ENCODE results near the gene ZBTB16. TPM values are rescaled to one million over a fixed set of nuclear protein-coding genes. Genes with fewer than 3 reads are reported as not detected.

ZBTB16 gene
- total RNA-seq, 5 donors from 2014 or later (not counting 1 experiment from before 2014, with no cell fraction given) = 8.3 to 20.5 (median 12.4) TPM

GRCh38 chr11:114172055-114172861 lies 112.7 kb downstream of the ZBTB16 start:
- H3K9me3 ChIP-seq = no peaks in the 10 kb centered on the region
- peaks cover 55 to 79% of the 10 kb centered on the region in 2 experiments for H3K4me1 ChIP-seq (ENCODE audit: control insufficient read depth in 1 of 2, extremely low read depth in 1 of 2, insufficient read depth in 2 of 2, low read length in 2 of 2)
- ChIA-PET POLR2A (interaction anchor here in 1 of 2 donors (1.2 kb wide), 1 partner anchor 66 kb away, joined by 6 read pairs; no protein-coding TSS in a partner anchor), CTCF (interaction anchor here in 1 of 2 donors (0.7 kb wide), 1 partner anchor 13 kb away, joined by 3 read pairs; no protein-coding TSS in a partner anchor)
- peaks cover 83 to 92% (median 86%) of the 10 kb centered on the region in 3 donors for H3K4me1 Mint-ChIP-seq
- H3K4me3 ChIP-seq (ENCODE audit: control insufficient read depth in 1 of 2, extremely low read depth in 1 of 2, low read length in 1 of 2) = peak overlapping the region in 1 of 2 donors; percentile 12
- whole genome bisulfite sequencing (ENCODE audit: insufficient coverage) = 46% methylated on average over 12 of the region's 14 CpGs
- ATAC-seq (replicated peaks in 1 of 4) (peak; percentile 53 to 70 (median 60)), DNase-seq (peak in 1 of 35 experiments; percentile 40)
- H3K4me3 Mint-ChIP-seq = peak overlapping the region in 1 of 3 donors; percentile 63
- no peaks in the 10 kb centered on the region for H3K9me3 Mint-ChIP-seq
- no peaks in the 10 kb centered on the region for H3K27me3 ChIP-seq (replicated peaks in 1 of 2; ENCODE audit: control insufficient read depth in 2 of 2, extremely low read depth in 1 of 2, insufficient read depth in 2 of 2, low read length in 1 of 2)
- H3K36me3 ChIP-seq (ENCODE audit: control insufficient read depth in 2 of 2, extremely low read depth in 1 of 2, insufficient read depth in 1 of 2, low read length in 1 of 2) = no peaks in the 10 kb centered on the region
- H3K27ac Mint-ChIP-seq = peak overlapping the region; percentile 88 to 95
- no peaks in the 10 kb centered on the region for H3K27me3 Mint-ChIP-seq
- no peaks in the 10 kb centered on the region for H3K36me3 Mint-ChIP-seq
- H3K27ac ChIP-seq (ENCODE audit: low read length) = peak overlapping the region; percentile 69

- ATAC-seq (replicated peaks in 1 of 4) = peak; percentile 72 to 90 (median 75)
- 4% methylated on average over 4 of the region's 8 CpGs for WGBS (ENCODE audit: insufficient coverage)
- Mint-ChIP-seq H3K27ac (peak overlapping the region; percentile 88 to 95), H3K27me3 (no peaks in the 10 kb centered on the region), H3K36me3 (no peaks in the 10 kb centered on the region), H3K4me1 (peaks cover 81 to 90% (median 84%) of the 10 kb centered on the region in 3 donors), H3K4me3 (peak overlapping the region in 1 of 3 donors; percentile 63), H3K9me3 (no peaks in the 10 kb centered on the region)
- Histone ChIP-seq H3K4me1 (ENCODE audit: control insufficient read depth in 1 of 2, extremely low read depth in 1 of 2, insufficient read depth in 2 of 2, low read length in 2 of 2) (peaks cover 48 to 73% of the 10 kb centered on the region in 2 experiments), H3K27ac (ENCODE audit: low read length) (peak overlapping the region; percentile 69), H3K36me3 (ENCODE audit: control insufficient read depth in 2 of 2, extremely low read depth in 1 of 2, insufficient read depth in 1 of 2, low read length in 1 of 2) (no peaks in the 10 kb centered on the region), H3K4me3 (ENCODE audit: control insufficient read depth in 1 of 2, extremely low read depth in 1 of 2, low read length in 1 of 2) (no peak overlapping the region), H3K27me3 (replicated peaks in 1 of 2; ENCODE audit: control insufficient read depth in 2 of 2, extremely low read depth in 1 of 2, insufficient read depth in 2 of 2, low read length in 1 of 2) (no peaks in the 10 kb centered on the region), H3K9me3 (no peaks in the 10 kb centered on the region)
- ChIA-PET POLR2A (interaction anchor here in 1 of 2 donors (0.6 to 1.2 kb wide), 2 partner anchors 67 to 229 kb away, joined by 3 to 6 read pairs; no protein-coding TSS in a partner anchor), CTCF (interaction anchor here in 1 of 2 donors (0.7 kb wide), 1 partner anchor 13 kb away, joined by 3 read pairs; no protein-coding TSS in a partner anchor)
- DNase-seq = peak in 13 of 35 experiments; percentile 6 to 72 (median 30)
Measured at GRCh38 chr11:114172871-114173444, 113.4 kb downstream of the ZBTB16 start.

GRCh38 chr11:114173843-114174242 lies 114.3 kb downstream of the ZBTB16 start:
- no peak for ATAC-seq (replicated peaks in 1 of 4)
- H3K36me3 ChIP-seq (ENCODE audit: control insufficient read depth in 2 of 2, extremely low read depth in 1 of 2, insufficient read depth in 1 of 2, low read length in 1 of 2) = no peaks in the 10 kb centered on the region
- Mint-ChIP-seq H3K9me3 (no peaks in the 10 kb centered on the region), H3K27ac (peak overlapping the region; percentile 88 to 95), H3K36me3 (no peaks in the 10 kb centered on the region), H3K27me3 (no peaks in the 10 kb centered on the region), H3K4me1 (peaks cover 81 to 89% (median 83%) of the 10 kb centered on the region in 3 donors), H3K4me3 (peak overlapping the region in 1 of 3 donors; percentile 63)
- H3K4me1 ChIP-seq (ENCODE audit: control insufficient read depth in 1 of 2, extremely low read depth in 1 of 2, insufficient read depth in 2 of 2, low read length in 2 of 2) = peaks cover 43 to 70% of the 10 kb centered on the region in 2 experiments
- CTCF ChIA-PET = interaction anchor here in 1 of 2 donors (1.3 kb wide), 1 partner anchor 87 kb away, joined by 5 read pairs; no protein-coding TSS in a partner anchor
- H3K27me3 ChIP-seq (replicated peaks in 1 of 2; ENCODE audit: control insufficient read depth in 2 of 2, extremely low read depth in 1 of 2, insufficient read depth in 2 of 2, low read length in 1 of 2) = no peaks in the 10 kb centered on the region
- peak overlapping the region; percentile 69 for H3K27ac ChIP-seq (ENCODE audit: low read length)
- WGBS (ENCODE audit: insufficient coverage) = 100% methylated on average over 3 of the region's 5 CpGs
- DNase-seq = no peak
- no peak overlapping the region for H3K4me3 ChIP-seq (ENCODE audit: control insufficient read depth in 1 of 2, extremely low read depth in 1 of 2, low read length in 1 of 2)
- no peaks in the 10 kb centered on the region for H3K9me3 ChIP-seq
- POLR2A ChIA-PET = no interaction called here

DNA sequence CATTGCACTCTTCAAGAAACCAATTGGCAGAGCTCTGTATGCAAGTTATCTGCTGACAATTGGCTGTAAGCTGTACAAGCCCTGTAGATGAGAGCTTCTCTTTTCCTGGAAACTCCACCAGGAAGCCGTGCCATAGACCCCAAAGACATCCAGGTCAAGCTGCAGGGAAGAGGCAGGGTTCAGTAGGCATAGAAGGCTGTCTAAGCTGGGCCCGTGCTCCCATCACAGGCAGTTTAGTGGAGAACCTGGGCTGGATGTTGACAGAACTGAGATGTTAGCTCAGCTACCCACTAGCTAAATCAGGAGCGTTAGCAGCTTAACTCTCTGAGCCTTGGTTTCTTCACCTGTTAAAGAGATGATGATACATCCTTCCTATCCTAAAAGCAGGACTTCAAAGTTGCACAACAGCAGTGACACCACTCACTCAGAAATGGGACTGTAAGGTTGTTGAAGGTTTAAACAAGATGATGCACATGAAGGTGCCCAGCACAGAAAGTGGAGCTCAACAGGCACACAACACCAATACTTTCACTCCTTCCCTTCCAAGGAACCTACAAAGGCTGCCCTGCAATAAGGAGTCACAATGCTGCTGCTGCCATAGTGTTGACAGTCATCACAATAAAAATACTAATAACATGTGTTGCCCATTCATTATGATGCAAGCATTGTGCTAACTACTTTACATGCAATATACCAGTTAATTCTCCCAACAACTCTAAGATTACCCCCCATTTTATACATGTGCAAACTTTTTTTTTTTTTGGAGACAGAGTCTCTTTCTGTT lies 115.4 kb downstream of the ZBTB16 start:
- Mint-ChIP-seq H3K27ac (peak overlapping the region in 1 of 2 donors; percentile 88), H3K27me3 (no peaks in the 10 kb centered on the region), H3K36me3 (no peaks in the 10 kb centered on the region), H3K9me3 (no peaks in the 10 kb centered on the region), H3K4me1 (peaks cover 81 to 89% (median 83%) of the 10 kb centered on the region in 3 donors), H3K4me3 (no peak overlapping the region)
- ChIA-PET CTCF (interaction anchor here (0.6 to 1.3 kb wide), 4 partner anchors 73 to 134 kb away, joined by 3 to 5 read pairs (median 5); no protein-coding TSS in a partner anchor), POLR2A (interaction anchor here (0.6 to 0.9 kb wide), 2 partner anchors 15 to 140 kb away, joined by 3 read pairs; no protein-coding TSS in a partner anchor)
- WGBS (ENCODE audit: insufficient coverage) = no CpG with 5 or more reads among the region's 3 CpGs
- ATAC-seq (replicated peaks in 1 of 4) (no peak), DNase-seq (no peak)
- no peaks in the 10 kb centered on the region for H3K9me3 ChIP-seq
- no peak overlapping the region for H3K27ac ChIP-seq (ENCODE audit: low read length)
- no peak overlapping the region for H3K4me3 ChIP-seq (ENCODE audit: control insufficient read depth in 1 of 2, extremely low read depth in 1 of 2, low read length in 1 of 2)
- H3K36me3 ChIP-seq (ENCODE audit: control insufficient read depth in 2 of 2, extremely low read depth in 1 of 2, insufficient read depth in 1 of 2, low read length in 1 of 2) = no peaks in the 10 kb centered on the region
- peaks cover 34 to 69% of the 10 kb centered on the region in 2 experiments for H3K4me1 ChIP-seq (ENCODE audit: control insufficient read depth in 1 of 2, extremely low read depth in 1 of 2, insufficient read depth in 2 of 2, low read length in 2 of 2)
- no peaks in the 10 kb centered on the region for H3K27me3 ChIP-seq (replicated peaks in 1 of 2; ENCODE audit: control insufficient read depth in 2 of 2, extremely low read depth in 1 of 2, insufficient read depth in 2 of 2, low read length in 1 of 2)

DNA sequence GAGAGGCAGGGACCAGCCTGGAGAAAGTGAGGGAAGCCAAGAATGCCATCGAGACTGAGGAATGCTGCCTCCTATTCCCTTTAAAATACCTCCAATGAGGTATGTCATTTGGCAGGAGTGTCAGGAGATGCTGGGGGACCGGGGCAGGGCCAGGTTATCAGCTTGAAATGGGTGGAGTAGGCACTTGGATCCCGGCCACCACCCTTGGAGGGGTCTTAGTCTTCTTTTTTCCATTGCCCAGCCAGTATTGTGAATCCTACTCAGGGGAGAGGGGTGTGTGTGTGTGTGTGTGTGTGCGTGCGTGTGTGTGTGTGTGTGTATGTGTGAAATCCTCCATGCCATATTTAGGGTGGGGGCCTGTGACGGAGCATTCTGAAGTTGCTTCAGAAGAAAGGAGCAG lies 116.2 kb downstream of the ZBTB16 start:
- Histone ChIP-seq H3K36me3 (ENCODE audit: control insufficient read depth in 2 of 2, extremely low read depth in 1 of 2, insufficient read depth in 1 of 2, low read length in 1 of 2) (no peaks in the 10 kb centered on the region), H3K27me3 (replicated peaks in 1 of 2; ENCODE audit: control insufficient read depth in 2 of 2, extremely low read depth in 1 of 2, insufficient read depth in 2 of 2, low read length in 1 of 2) (no peaks in the 10 kb centered on the region), H3K9me3 (no peaks in the 10 kb centered on the region), H3K27ac (ENCODE audit: low read length) (no peak overlapping the region), H3K4me3 (ENCODE audit: control insufficient read depth in 1 of 2, extremely low read depth in 1 of 2, low read length in 1 of 2) (no peak overlapping the region), H3K4me1 (ENCODE audit: control insufficient read depth in 1 of 2, extremely low read depth in 1 of 2, insufficient read depth in 2 of 2, low read length in 2 of 2) (peaks cover 34 to 69% of the 10 kb centered on the region in 2 experiments)
- H3K4me3 Mint-ChIP-seq = no peak overlapping the region
- H3K9me3 Mint-ChIP-seq = no peaks in the 10 kb centered on the region
- H3K4me1 Mint-ChIP-seq = peaks cover 84 to 89% (median 85%) of the 10 kb centered on the region in 3 donors
- no peak overlapping the region for H3K27ac Mint-ChIP-seq
- WGBS (ENCODE audit: insufficient coverage) = 93% methylated on average over 3 of the region's 6 CpGs
- no peaks in the 10 kb centered on the region for H3K36me3 Mint-ChIP-seq
- ChIA-PET CTCF (interaction anchor here in 1 of 2 donors (0.6 to 1.1 kb wide), 4 partner anchors 13 to 867 kb away, joined by 3 to 5 read pairs (median 4); no protein-coding TSS in a partner anchor), POLR2A (no interaction called here)
- no peak for DNase-seq
- H3K27me3 Mint-ChIP-seq = no peaks in the 10 kb centered on the region
- ATAC-seq (replicated peaks in 1 of 4) = no peak
